Choroid plexus epithelial cell (primary cell): ENCODE measurements around the gene VSIG10L2.

Experiments used
- DNase-seq: peaks from one replicate; pipeline ENCODE4 v3.0.0-alpha.2; 2010; ENCODE audit warnings: low read depth
- H3K4me3 ChIP-seq: 2 replicates; pipeline ENCODE4 v1.5.1; 2011; ENCODE audit warnings: low read depth, mild to moderate bottlenecking, control low read depth, low read length, moderate library complexity
- TF ChIP-seq, protein P1 (sequence below): conservative IDR thresholded peaks from 2 replicates; pipeline ENCODE4 v1.5.1; 2011; ENCODE audit warnings: low read depth, mild to moderate bottlenecking, control low read depth, inconsistent platforms, low read length, moderate library complexity

VSIG10L2 gene

DNA sequence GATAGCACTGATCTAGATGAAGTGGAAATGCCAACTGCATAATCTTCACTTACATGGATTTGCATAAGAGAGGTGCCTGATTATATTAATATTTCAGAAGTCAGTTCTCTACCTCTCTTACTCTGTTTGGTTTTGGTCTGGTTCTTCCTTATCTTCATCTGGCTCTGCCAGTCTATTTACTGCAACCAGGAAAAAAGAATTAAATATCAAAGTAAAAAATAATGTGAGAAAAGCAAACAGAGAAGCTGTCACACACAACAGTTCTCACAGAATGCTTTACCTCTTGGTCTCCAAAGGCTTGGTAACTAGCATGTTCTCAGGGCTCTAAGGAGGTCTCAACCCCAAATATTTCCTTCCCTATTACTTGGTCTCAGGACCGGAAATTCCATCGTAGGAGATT is 6.7 kb downstream of the VSIG10L2 start:
- no peak overlapping the region for H3K4me3 ChIP-seq
- DNase-seq, result no peak
- TF ChIP-seq, protein P1, sequence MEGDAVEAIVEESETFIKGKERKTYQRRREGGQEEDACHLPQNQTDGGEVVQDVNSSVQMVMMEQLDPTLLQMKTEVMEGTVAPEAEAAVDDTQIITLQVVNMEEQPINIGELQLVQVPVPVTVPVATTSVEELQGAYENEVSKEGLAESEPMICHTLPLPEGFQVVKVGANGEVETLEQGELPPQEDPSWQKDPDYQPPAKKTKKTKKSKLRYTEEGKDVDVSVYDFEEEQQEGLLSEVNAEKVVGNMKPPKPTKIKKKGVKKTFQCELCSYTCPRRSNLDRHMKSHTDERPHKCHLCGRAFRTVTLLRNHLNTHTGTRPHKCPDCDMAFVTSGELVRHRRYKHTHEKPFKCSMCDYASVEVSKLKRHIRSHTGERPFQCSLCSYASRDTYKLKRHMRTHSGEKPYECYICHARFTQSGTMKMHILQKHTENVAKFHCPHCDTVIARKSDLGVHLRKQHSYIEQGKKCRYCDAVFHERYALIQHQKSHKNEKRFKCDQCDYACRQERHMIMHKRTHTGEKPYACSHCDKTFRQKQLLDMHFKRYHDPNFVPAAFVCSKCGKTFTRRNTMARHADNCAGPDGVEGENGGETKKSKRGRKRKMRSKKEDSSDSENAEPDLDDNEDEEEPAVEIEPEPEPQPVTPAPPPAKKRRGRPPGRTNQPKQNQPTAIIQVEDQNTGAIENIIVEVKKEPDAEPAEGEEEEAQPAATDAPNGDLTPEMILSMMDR, result no peak

DNA sequence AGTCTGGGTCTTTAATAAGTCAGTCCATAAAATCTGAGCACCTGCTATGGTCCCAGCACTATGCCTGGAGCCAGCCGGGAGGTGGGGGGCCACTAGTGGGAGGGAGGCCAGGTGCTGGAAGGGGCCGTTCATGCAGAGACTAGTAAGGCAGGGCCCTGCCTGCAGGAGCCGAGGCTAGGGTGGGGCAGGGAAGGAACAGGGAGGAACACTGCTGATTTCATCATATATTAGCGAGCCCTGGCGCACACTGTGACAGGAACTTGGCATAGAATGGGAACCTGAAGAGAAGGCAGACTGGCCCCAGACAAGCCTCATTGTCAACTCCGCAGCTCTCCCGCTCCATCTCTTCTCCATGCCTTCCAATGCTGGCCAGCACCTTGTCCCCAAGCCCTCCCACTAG is 7.1 kb downstream of the VSIG10L2 start:
- TF ChIP-seq, protein P1, result no peak
- no peak for DNase-seq
- no peak overlapping the region for H3K4me3 ChIP-seq

DNA sequence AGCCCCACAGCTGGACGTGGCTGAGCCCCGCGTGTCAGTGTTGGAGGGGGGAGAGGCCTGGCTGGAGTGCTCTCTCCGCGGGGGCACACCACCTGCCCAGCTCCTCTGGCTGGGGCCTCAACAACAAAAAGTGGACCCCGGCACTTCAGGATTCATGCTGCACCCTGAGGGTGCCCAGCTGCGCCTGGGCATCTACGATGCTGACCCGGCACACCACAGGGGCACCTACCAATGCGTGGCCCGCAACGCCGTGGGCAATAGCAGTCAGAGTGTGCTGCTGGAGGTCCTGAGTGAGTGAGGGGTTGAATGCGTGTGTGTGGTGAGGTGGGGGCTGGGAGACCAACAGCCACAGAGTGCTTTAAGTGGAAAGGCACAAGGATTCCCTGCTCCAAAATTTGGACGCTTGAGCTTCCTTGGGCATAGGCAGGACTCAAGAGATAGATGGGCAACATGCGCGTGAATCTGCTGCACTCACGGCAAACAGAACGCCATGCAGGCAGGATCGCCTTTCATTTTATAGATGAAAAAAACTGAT is 7.6 kb downstream of the VSIG10L2 start:
- no peak for DNase-seq
- TF ChIP-seq, protein P1, result no peak
- H3K4me3 ChIP-seq, result no peak overlapping the region

DNA sequence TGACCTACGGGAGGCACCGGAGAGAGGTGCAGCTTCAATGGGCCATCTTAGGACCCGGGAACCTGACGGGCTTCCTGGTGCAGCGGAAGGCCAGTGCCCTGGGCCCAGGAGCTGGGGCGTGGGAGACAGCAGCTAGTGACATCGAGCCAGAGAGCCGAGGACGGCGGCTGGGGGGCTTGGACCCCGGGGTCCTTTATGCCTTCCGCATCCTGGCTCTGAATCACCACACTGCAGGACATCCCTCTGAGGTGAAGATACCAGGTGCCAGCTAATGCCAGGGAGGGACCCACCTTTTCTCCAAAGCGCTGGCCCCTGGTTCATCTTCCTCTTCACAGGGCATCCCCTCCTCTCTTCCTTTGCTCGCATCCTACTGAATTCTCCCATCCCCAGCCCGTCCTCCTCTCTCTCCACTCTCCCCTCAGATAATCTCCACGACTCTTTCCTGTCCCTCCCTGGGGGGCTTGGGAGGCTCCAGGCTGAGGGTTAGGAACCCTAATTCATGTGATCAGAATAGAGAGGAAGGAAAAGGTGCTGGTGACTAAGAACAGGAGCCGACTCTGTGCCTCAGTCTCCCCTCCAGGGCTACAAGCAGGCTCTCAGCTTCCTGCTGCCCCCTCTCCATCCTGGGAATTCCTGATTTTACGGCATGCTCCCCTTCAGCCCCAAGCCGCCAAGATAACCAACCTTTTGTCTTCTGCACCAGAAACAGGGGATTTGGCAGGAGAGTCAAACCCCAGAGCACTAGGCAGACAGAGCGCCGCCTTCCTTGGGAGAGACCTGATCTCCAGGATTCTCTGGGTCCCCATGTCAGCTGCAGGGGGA is 8.5 kb downstream of the VSIG10L2 start:
- TF ChIP-seq, protein P1, result no peak
- DNase-seq, result no peak
- H3K4me3 ChIP-seq, result no peak overlapping the region

DNA sequence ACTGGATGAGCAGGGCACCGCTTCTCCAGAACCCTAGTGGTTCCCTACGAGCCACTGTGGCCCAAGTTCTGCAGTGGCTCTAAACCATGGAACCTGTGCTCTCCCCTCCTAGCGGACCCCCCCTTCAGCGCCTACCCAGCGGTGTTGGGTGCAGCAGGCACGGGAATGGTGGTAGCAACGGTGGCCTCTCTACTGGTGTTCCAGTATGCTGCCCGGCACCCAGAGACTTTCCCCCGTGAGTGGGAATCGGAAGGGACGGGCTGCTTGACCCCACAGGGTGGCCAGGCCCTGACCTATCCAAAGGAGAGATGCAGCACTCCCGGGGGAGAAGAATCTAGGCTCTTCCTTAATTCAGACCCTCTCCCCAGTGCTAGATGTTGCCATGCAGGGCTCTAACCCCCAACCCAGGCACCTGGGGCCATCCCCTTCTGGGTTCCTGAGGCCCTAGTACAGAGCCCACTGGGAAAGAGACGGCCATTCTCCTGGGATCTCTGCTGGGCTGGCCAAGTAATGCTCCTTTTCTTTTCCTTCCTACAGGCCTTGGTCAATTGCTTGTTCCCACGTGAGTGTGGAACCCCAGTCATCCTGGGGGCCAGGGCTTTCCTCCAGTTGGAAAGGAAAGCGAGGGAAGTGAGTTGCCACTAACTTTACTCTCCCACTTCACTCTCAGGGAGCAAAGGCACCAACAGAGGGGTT is 9.2 kb downstream of the VSIG10L2 start:
- H3K4me3 ChIP-seq, result no peak overlapping the region
- DNase-seq, result no peak
- TF ChIP-seq, protein P1, result no peak

DNA sequence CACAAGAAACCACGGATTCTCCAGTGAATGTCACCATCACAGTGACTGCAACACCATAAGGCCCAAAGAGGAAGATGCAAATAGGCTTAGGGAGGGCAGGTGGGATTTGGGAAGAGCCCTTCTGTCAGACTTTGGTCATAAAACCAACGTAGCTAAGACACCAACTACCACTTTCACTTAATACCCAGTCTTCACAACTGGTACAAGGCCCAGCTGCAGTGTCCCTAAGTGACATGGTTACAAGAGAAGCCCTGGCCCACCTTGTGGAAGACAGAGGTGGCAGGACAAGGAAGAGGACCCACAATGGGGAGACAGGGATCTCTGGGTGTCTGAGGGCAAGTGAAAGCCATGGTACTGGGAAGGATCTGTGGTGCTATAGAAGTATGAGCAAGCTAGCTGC is 10.0 kb downstream of the VSIG10L2 start:
- no peak for DNase-seq
- H3K4me3 ChIP-seq, result no peak overlapping the region
- TF ChIP-seq, protein P1, result no peak
